GM19452 (cell line): ENCODE measurements around the gene ENPP1.

Experiments used
- ATAC-seq: cut with Tn5 transposase; IDR thresholded peaks from one replicate; pipeline ENCODE4 v1.9.1; 2021; ENCODE audit not compliant: unreplicated experiment

ENPP1 gene

DNA sequence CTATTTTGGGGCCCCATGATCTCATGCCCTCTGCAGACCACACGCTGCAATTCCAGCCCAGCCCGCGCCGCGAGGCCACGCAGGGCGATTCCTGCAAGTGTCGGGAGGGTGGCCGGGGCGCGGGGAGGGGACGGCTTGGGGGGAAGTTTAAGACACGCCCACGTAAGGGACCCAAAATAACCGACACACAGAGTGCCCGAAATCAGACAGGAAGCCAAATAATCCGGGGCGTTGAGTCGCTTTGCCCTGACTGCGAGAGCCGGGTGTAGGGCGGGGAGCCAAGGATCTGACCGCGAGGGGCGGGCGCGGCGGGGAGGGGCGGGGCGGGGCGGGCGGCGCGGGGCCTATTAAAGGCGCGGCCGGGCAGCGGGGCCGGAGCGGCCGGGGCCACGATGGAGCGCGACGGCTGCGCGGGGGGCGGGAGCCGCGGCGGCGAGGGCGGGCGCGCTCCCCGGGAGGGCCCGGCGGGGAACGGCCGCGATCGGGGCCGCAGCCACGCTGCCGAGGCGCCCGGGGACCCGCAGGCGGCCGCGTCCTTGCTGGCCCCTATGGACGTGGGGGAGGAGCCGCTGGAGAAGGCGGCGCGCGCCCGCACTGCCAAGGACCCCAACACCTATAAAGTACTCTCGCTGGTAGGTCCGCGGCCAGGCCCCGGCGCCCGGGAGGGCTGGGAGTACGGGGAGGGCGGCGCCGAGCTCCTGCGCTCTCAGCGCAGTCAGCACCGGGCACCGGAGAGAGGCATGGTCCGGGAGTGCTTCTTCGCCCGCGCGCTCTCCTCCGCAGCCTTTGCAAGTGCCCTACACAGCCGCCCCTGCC lies at the start of gene ENPP1:
TSS of gene ENPP1 (plus strand) at position 377 of the 816 bp plus-strand sequence. CDS start at position 393, 16 bp downstream.
- ATAC-seq, result no peak

GRCh38 chr6:131758920-131759319 lies 48.9 kb upstream of the ENPP1 start:
- ATAC-seq, result no peak

GRCh38 chr6:131761060-131761761 lies 46.6 kb upstream of the ENPP1 start:
- ATAC-seq, result no peak

- no peak for ATAC-seq
Measured at GRCh38 chr6:131761762-131762067, 46.1 kb upstream of the ENPP1 start.

- ATAC-seq, result no peak
Measured at GRCh38 chr6:131762984-131763383, 44.8 kb upstream of the ENPP1 start.

DNA sequence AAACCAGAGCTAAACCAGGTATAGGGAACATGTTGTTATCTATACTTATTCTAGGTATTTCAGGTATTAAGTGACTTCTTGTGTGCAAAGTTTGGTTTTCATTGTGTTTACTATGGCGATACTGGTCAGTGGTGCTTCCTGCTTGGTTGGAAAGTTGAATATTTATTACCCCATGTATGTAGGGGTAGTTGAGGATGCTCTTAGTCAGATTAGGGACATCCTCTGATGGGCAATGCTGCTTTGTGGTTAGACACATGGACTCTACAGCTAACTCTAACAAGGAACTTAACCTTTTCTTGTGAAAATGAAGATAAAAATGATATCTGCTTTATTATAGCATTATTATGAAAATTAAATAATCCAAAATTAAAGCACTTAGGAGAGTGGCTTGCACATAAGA lies 44.1 kb upstream of the ENPP1 start:
- no peak for ATAC-seq

GRCh38 chr6:131764350-131764749 lies 43.5 kb upstream of the ENPP1 start:
- no peak for ATAC-seq

DNA sequence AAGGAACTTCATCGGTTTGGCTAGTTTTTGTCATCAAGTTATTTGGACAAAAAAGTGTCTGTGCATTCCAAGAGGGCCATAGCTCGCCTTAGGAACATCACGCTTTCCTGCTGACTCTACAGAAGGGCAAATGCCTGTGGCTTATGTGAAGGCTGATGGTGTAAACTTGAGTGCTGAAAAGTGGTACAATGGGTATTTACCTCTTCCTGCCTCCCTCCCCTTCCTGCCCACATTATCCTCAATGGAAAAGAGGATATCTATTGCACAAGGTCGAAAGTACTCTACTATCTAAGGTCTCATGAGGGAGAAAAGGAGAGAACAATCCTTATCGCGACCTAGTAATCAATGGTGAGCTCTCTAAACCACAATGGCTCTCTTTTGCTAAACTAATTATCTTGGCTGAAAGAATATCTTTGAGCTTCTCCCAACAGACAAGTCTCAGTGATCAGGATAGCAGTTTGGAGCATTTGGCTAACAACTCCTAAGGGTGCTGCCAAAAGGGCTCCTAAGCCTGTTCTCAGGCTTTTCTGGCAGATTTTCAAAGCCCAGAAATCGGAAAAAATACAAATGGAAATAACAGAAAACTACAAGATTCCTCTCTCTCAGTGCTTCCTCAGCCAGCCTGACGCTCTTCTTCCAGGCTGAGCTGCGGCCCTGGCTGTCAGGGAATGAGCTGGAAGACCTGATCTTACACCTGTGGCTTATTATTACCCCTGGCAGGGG lies 42.6 kb upstream of the ENPP1 start:
- no peak for ATAC-seq

DNA sequence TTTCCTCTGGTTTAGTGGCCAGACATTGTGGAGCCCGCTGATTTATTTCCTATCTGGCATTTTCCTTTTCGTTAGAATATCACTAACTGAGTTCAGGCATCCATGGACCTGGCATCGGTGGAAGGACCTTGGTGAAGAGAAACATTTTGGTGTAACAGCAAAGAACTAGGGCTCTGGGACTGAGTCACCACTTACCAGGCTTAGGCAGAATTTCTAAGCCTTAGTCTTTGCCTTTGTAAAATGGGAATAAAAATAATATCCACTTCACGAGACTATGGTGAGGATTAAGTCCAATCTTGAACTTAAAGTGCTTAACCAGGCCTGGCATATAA lies 42.0 kb upstream of the ENPP1 start:
- no peak for ATAC-seq

DNA sequence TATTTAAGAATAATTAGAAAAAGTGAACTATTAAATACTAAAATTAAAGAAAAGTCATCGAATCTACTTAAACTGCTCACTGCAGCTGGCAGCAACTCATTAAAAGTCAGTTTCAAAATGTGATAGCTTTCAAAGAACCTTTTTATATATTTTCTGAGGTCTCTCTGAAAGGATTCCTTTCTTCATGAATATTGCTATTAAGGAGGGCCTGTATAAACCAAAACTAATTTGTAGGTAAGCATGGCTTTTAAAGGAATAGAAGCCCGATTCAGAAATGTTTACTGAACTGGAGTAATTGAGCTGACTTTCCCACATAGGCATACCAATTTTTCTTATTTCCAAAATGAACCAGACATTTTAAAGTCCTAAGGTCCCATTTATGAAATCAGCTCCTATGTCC lies 41.2 kb upstream of the ENPP1 start:
- no peak for ATAC-seq

GRCh38 chr6:131768964-131769363 lies 38.9 kb upstream of the ENPP1 start:
- ATAC-seq, result no peak

GRCh38 chr6:131769385-131770141 lies 38.3 kb upstream of the ENPP1 start:
- ATAC-seq, result no peak

DNA sequence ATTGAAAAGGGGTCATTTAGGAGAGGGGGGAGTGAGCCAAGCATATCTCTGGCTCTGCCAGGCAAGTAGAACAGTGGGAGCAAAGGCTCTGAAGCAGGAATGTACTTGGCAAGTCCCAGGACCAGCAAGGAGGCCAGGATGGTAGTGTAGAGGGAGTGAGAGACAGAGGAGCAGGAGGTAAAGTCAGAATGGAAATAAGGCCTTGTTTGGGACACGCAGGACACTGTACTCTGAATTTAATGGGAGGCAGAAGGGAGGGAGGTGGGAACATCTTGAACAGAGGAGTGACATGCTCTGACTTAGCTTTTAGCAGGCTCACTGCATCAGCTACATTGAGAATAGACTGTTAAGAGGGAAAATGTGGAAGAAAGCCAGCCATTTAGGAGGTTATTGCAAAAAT lies 37.0 kb upstream of the ENPP1 start:
- no peak for ATAC-seq

GRCh38 chr6:131773284-131773950 lies 34.4 kb upstream of the ENPP1 start:
- ATAC-seq, result no peak

DNA sequence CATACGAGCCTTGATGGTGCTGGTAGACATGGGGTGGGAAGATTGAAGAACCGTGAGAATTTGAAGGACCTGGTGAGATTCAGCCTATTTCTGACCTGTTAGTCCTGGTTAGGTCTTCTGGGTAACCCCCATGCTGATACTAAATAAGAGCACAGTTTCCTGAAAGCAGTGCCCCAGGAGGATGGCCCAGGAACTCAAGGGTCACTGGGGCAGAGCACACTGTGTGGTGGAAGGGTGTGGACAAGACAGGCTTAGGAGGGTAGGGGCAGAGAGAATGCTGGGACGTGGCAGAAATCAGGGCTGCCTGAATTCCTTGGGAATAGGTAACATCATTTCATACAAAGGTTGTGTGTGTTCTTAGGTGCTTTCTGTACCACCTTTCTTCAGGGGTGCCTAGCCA lies 31.9 kb upstream of the ENPP1 start:
- no peak for ATAC-seq

DNA sequence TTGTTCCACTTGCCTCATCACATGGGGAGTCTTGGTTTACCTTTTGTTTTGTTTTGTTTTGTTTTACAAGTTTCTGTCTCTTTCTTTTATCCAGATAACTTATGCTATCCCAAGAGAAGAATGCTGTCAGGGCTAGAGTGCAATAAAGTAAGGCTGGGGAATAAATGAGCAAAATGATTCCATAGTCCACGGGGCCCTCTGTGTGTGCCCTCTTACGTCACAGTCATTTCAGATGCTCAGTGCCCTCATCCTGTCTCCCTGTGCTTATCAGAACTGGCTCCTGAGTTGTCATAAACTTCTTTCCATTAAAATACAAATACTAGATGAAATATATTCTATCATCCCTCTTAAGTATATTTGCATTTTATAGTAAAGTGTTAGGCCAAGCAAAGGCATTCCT lies 30.8 kb upstream of the ENPP1 start:
- no peak for ATAC-seq

GRCh38 chr6:131778169-131778568 lies 29.7 kb upstream of the ENPP1 start:
- no peak for ATAC-seq

GRCh38 chr6:131779304-131779703 lies 28.5 kb upstream of the ENPP1 start:
- ATAC-seq, result no peak

- ATAC-seq, result no peak
Measured at GRCh38 chr6:131780600-131780999, 27.2 kb upstream of the ENPP1 start.

DNA sequence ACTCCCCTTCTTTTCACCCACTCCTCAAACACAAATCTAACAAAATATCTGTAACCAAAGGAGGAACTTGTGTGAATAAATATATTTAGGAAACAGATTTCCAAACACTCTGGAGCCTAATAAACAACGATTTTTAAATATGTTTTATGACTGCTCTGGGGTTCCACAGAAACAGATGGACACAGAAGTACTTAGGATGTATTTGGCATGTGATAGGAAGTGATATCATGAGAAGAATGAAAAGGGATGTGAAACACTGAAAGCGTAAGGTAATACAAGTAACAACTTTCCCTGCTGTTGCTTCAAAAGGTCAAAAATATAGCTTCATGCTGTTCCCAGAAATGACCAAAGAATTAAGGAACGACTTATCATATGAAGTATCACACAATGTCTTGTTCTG lies 26.1 kb upstream of the ENPP1 start:
- ATAC-seq, result no peak

DNA sequence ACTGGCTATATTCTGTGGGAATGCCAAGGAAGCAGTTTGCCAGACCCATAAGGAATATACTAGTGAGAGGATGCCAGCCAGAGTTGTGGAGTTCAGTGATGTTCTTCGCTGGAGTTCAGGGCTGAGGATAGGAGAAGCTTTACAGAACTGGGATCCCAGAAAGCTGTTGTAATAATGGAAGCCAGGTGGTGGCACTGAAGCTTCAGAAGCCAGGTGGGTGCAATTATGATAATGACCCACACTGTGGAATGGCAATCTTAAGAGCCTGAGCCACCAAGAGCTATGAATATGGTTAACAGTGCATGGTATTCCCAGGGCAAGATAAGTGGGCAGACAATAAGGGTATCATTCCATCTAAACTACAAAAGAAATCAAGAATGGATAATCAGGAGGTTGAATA lies 25.1 kb upstream of the ENPP1 start:
- no peak for ATAC-seq
